Parathyroid adenoma (tissue), 2 donors: ENCODE data around the gene TIMP3.

ENCODE experiments used
- H2AFZ ChIP-seq: fragments of 300-600 bp; sonication (generic); one replicate; pipeline ENCODE4 v1.7.0; 2017; ENCODE audit warnings: antibody characterized with exemption, mild to moderate bottlenecking
- H3K27ac ChIP-seq: fragments of 300-600 bp; sonication (generic); one replicate; pipeline ENCODE4 v1.7.0; 2017
- H3K27me3 ChIP-seq: fragments of 300-600 bp; sonication (generic); one replicate; pipeline ENCODE4 v1.7.0; 2017; ENCODE audit warnings: low read length; ENCODE audit not compliant: control insufficient read depth, insufficient read depth
- H3K36me3 ChIP-seq: fragments of 300-600 bp; sonication (generic); one replicate; pipeline ENCODE4 v1.7.0; 2017; ENCODE audit warnings: low read length; ENCODE audit not compliant: control insufficient read depth, insufficient read depth
- H3K4me1 ChIP-seq: fragments of 300-600 bp; sonication (generic); one replicate; pipeline ENCODE4 v1.7.0; 2017; ENCODE audit warnings: control low read depth
- H3K4me2 ChIP-seq: fragments of 300-600 bp; sonication (generic); one replicate; pipeline ENCODE4 v1.7.0; 2017; ENCODE audit warnings: low read length
- H3K4me3 ChIP-seq: fragments of 300-600 bp; sonication (generic); one replicate; pipeline ENCODE4 v1.7.0; 2017; ENCODE audit warnings: low read depth, low read length
- H3K79me2 ChIP-seq: fragments of 300-600 bp; sonication (generic); one replicate; pipeline ENCODE4 v1.7.0; 2017; ENCODE audit warnings: control low read depth
- H3K9ac ChIP-seq: fragments of 300-600 bp; sonication (generic); one replicate; pipeline ENCODE4 v1.7.0; 2017; ENCODE audit warnings: mild to moderate bottlenecking
- H3K9me3 ChIP-seq: fragments of 300-600 bp; sonication (generic); one replicate; pipeline ENCODE4 v1.7.0; 2017; ENCODE audit warnings: low read length; ENCODE audit not compliant: control insufficient read depth
- TF ChIP-seq, protein P1 (sequence below): fragments of 300-600 bp; sonication (generic); IDR thresholded peaks from one replicate; pipeline ENCODE4 v1.7.0; 2017; ENCODE audit warnings: antibody characterized with exemption, mild to moderate bottlenecking
- donor health status: primary hyperparathyroidism.

The TIMP3 gene

DNA sequence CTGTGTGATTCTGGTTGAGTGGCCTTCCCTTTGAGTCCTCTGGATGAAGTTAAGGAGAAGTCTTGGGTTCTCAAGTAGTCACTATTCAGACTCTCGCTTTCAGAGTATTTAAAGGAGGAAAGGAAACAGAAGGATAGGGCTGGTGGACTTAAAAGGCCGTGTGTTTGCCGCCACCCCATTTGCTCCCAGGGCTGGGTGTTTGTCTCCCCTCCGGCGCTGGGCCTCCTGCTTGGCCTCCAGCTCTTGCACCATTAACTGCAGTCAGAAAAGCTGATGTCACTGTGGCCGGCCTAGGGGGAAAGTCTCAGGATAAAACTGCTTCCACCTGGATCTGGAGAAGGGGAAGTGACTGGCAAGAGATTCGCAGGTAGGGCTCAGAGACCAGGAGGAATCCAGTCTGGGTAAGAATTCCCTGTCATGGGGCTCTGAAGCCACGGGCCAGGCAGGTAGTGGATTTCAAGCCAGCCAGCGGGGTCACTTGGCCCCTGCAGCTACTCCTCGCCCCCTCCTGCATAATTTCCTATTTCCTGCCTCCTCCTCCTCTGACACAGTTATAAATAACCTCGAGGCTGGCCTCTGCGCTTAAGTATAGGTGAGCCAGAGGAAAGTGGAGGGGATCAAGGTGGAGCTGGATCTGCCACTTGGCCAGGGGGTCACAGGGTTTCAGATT lies 17.1 kb downstream of the TIMP3 start:
- Histone ChIP-seq H3K27me3 (no peaks in the 10 kb centered on the region), H2AFZ (no peak overlapping the region), H3K9ac (no peak overlapping the region), H3K9me3 (no peaks in the 10 kb centered on the region), H3K4me2 (no peak overlapping the region), H3K4me1 (peaks cover 6% of the 10 kb centered on the region), H3K4me3 (no peak overlapping the region), H3K79me2 (peaks cover 35% of the 10 kb centered on the region), H3K36me3 (no peaks in the 10 kb centered on the region), H3K27ac (no peak overlapping the region)
- TF ChIP-seq, protein P1, sequence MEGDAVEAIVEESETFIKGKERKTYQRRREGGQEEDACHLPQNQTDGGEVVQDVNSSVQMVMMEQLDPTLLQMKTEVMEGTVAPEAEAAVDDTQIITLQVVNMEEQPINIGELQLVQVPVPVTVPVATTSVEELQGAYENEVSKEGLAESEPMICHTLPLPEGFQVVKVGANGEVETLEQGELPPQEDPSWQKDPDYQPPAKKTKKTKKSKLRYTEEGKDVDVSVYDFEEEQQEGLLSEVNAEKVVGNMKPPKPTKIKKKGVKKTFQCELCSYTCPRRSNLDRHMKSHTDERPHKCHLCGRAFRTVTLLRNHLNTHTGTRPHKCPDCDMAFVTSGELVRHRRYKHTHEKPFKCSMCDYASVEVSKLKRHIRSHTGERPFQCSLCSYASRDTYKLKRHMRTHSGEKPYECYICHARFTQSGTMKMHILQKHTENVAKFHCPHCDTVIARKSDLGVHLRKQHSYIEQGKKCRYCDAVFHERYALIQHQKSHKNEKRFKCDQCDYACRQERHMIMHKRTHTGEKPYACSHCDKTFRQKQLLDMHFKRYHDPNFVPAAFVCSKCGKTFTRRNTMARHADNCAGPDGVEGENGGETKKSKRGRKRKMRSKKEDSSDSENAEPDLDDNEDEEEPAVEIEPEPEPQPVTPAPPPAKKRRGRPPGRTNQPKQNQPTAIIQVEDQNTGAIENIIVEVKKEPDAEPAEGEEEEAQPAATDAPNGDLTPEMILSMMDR, result no peak

GRCh38 chr22:32819120-32819519 lies 17.6 kb downstream of the TIMP3 start:
- TF ChIP-seq, protein P1, result no peak
- peaks cover 4% of the 10 kb centered on the region for H3K4me1 ChIP-seq
- H3K36me3 ChIP-seq, result no peaks in the 10 kb centered on the region
- H3K9ac ChIP-seq, result no peak overlapping the region
- H3K9me3 ChIP-seq, result no peaks in the 10 kb centered on the region
- no peaks in the 10 kb centered on the region for H3K27me3 ChIP-seq
- no peak overlapping the region for H3K4me3 ChIP-seq
- H3K27ac ChIP-seq, result no peak overlapping the region
- H3K79me2 ChIP-seq, result peaks cover 33% of the 10 kb centered on the region
- H2AFZ ChIP-seq, result no peak overlapping the region
- H3K4me2 ChIP-seq, result no peak overlapping the region

DNA sequence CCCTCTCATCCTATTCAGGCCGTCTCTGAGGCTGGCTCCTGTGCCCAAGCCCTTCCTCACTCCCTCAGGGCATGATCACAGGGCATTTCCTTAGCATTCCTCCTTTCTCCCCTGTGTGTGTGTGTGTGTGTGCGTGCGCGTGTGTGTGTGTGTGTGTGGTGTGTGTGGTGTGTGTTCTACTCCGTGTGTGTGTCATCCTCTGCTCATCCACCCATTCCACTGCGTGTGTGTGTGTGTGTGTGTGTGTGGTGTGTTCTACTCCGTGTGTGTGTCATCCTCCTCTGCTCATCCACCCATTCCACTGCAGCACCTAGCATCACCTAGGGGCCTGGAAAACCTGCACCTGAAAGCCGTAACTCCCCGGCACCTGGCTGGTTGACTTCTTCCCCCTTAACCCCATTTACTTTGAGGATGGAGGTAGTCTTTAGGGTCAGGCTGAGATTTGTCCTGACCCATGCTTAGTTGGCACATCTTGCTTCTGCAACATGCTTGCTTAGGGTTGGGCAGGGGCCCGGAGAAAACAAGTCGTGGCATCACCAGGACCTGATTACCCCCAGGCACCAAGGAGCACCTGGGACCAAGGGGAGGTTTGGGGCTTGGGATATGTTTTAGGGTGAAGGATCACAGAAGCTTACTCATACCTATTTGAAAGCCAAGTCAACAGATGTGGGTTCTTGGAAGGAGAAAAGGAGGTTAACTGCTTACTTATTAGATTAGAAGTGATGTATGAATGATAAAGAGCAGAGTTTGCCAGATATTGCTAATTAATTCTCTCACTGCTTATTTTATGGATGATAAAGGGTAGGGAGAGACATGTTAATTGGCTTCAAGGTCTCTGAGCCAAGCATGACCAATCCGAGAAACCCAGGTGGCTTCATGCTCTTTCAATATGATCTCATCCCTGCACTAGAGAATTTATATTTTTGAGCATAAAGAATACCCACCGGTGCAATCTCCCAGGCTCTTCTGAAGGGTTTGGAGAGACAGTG lies 18.9 kb downstream of the TIMP3 start:
- H3K4me2 ChIP-seq, result no peak overlapping the region
- no peaks in the 10 kb centered on the region for H3K27me3 ChIP-seq
- TF ChIP-seq, protein P1, result no peak
- H3K79me2 ChIP-seq, result peaks cover 30% of the 10 kb centered on the region
- H3K9me3 ChIP-seq, result no peaks in the 10 kb centered on the region
- no peak overlapping the region for H2AFZ ChIP-seq
- peaks cover 4% of the 10 kb centered on the region for H3K4me1 ChIP-seq
- H3K27ac ChIP-seq, result no peak overlapping the region
- no peak overlapping the region for H3K9ac ChIP-seq
- H3K36me3 ChIP-seq, result no peaks in the 10 kb centered on the region
- no peak overlapping the region for H3K4me3 ChIP-seq

DNA sequence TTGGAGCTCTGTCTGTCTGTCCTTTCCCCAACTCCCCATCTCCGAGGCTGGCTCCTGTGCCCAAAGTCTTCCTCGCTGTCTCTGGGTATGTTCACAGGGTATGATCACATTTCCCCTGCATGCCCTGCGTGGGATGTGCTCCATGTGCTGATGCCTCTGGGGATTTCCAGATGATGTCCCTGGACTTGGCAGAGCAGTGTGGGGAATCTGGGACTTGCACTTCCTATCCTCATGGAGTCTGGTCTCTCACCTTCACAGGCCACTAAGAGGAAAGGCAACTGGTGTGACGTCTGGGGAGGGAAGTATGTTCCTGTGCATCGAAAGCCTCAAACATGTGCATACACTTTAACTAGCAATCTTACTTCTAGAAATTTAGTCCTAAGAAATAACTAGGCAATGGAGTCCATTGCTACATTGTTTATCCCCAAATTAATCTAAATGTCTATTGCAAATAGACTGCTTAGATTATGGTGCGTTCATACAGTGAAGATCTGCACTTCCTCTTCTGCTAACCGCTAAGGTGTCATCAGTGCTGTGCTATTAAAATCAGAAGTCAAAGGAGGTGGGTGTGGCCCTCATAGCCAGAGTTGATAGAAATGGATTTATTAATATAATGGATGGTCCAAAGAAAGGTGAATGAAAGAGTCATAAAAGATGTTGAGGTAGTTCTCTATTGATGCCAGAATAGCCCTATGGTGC lies 20.8 kb downstream of the TIMP3 start:
- Histone ChIP-seq H3K9ac (no peak overlapping the region), H3K4me3 (no peak overlapping the region), H3K4me2 (no peak overlapping the region), H3K4me1 (peaks cover 7% of the 10 kb centered on the region), H3K36me3 (no peaks in the 10 kb centered on the region), H3K27ac (no peak overlapping the region), H2AFZ (no peak overlapping the region), H3K79me2 (peaks cover 21% of the 10 kb centered on the region), H3K27me3 (no peaks in the 10 kb centered on the region), H3K9me3 (no peaks in the 10 kb centered on the region)
- TF ChIP-seq, protein P1, result no peak
